GM12891 (cell line): ENCODE results near the gene RNF11.

Source experiments
- DNase-seq: peaks from one replicate; pipeline ENCODE4 v3.0.0; 2011; ENCODE audit warnings: low spot score; ENCODE audit not compliant: insufficient read length
- FAIRE-seq: peaks from 2 replicates; lab custom pipeline; 2011; peaks lifted over from hg19 to GRCh38; lab: Jason Lieb, UNC
- PAX5 ChIP-seq: IDR thresholded peaks from 2 replicates; pipeline ENCODE4 v1.6.1; 2011; ENCODE audit warnings: low read length, moderate library complexity, mild to moderate bottlenecking; ENCODE audit not compliant: insufficient read depth, severe bottlenecking
- POLR2A ChIP-seq: IDR thresholded peaks from 2 replicates; pipeline ENCODE4 v1.6.1; 2011; ENCODE audit warnings: low read depth, low read length, control low read depth
- POLR2AphosphoS5 ChIP-seq: IDR thresholded peaks from 2 replicates; pipeline ENCODE4 v1.6.1; 2011; ENCODE audit warnings: low read depth, low read length, control low read depth
- POU2F2 ChIP-seq: IDR thresholded peaks from 2 replicates; pipeline ENCODE4 v1.6.1; 2011; ENCODE audit warnings: low read depth, mild to moderate bottlenecking, control low read depth, low read length, moderate library complexity
- SPI1 ChIP-seq: IDR thresholded peaks from 2 replicates; pipeline ENCODE4 v1.6.1; 2011; ENCODE audit warnings: low read depth, low read length, control low read depth
- TAF1 ChIP-seq: IDR thresholded peaks from 2 replicates; pipeline ENCODE4 v1.6.1; 2011; ENCODE audit warnings: low read depth, low read length, control low read depth

Gene RNF11

DNA sequence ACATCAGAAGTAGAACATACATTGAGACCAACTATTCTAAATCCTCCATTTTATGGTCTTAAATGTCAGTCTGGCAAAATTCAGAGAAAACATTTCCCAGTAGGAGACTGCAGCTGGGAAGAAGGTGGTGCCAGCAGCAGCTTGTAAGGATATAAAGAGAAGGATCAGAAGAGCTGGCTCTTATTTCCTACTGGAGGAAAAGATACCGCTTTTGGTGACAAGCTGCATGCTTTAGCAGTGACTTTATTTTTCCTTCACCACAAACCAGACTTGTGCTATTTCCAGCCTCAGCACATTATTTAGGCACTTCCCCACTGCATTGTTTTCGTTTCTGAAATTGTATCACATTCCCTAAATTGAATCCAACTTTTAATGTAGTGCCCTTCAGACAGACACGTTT, 28.4 kb downstream of the RNF11 start:
- FAIRE-seq (peak; percentile 33), DNase-seq (no peak)
- TF ChIP-seq POU2F2: no peak
- no peak for TF ChIP-seq POLR2AphosphoS5
- TF ChIP-seq TAF1: no peak
- TF ChIP-seq SPI1: no peak
- no peak for TF ChIP-seq PAX5
- TF ChIP-seq POLR2A: no peak

DNA sequence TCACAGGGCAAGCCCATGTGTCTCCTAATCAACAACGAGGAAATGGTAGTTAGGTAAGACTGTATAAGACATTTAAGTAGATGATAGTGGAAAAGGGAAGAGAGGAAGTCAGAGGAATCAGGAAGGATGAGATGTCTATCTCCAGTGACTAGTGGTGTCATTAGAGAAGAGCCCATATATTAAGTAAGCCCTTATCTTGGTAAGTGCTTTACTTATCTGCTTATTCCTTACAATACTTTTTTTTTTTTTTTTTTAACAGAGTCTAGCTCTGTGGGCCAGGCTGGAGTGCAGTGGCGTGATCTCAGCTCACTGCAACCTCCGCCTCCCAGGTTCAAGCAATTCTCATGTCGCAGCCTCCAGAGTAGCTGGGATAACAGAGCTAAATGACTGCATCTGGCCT, 29.5 kb downstream of the RNF11 start:
- FAIRE-seq: no peak
- TF ChIP-seq TAF1: no peak
- no peak for TF ChIP-seq PAX5
- TF ChIP-seq POU2F2: no peak
- no peak for TF ChIP-seq SPI1
- TF ChIP-seq POLR2AphosphoS5: no peak
- TF ChIP-seq POLR2A: no peak
- DNase-seq: no peak

- DNase-seq (no peak), FAIRE-seq (no peak)
- TF ChIP-seq POLR2AphosphoS5: no peak
- no peak for TF ChIP-seq POU2F2
- no peak for TF ChIP-seq TAF1
- no peak for TF ChIP-seq PAX5
- no peak for TF ChIP-seq SPI1
- TF ChIP-seq POLR2A: no peak
These were observed 30.1 kb downstream of the RNF11 start for GRCh38 chr1:51266181-51266580.

GRCh38 chr1:51266791-51267190, 30.7 kb downstream of the RNF11 start:
- TF ChIP-seq POLR2A: no peak
- no peak for TF ChIP-seq POLR2AphosphoS5
- no peak for TF ChIP-seq SPI1
- TF ChIP-seq TAF1: no peak
- TF ChIP-seq POU2F2: no peak
- TF ChIP-seq PAX5: no peak
- FAIRE-seq: no peak

DNA sequence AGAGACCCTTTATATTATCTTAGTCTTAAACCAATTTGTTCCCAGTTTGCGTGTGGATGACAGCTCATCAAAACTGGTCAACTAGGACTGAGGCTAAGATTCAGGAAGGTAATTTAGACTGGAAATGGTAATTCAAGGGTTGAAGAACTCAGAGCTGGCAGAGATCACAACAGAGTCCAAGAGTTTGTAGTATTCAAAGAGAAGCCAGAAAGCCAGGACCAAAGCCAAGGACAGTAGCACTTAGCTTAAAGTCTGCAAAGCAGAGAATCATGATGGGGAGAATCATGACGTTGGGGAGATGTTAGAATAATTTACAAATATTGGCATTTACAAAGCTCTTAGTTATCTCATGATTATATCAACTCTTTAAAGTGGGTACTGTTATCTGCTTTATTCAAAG, 32.6 kb downstream of the RNF11 start:
- TF ChIP-seq SPI1 (no peak), TAF1 (no peak), POLR2AphosphoS5 (no peak), PAX5 (no peak), POLR2A (no peak), POU2F2 (no peak)
- no peak for DNase-seq

More at GRCh38 chr1:51266791-51267190, 30.7 kb downstream of the RNF11 start:
- DNase-seq: no peak

DNA sequence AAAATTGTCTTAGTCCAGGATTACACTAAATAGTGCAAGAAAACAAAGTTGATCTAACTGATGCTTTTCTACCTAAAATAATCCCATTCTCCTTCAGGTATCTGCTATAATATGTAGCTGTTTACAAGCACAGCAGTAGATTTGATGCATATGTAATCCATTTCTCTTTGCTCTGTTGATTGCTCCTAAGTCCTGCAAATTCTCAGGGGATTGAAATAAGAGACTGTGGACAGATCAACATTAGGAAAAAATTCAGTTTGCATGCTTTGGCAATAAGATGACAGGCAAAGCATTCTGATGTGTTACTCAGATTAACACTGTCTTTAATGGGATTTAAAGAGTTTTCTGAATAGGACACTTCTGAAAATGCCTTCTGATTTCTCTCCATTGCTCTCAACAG, 34.7 kb downstream of the RNF11 start:
- DNase-seq (no peak), FAIRE-seq (no peak)

More for the DNA sequence above, 32.6 kb downstream of the RNF11 start:
- no peak for FAIRE-seq

GRCh38 chr1:51272916-51273315, 36.8 kb downstream of the RNF11 start:
- TF ChIP-seq POU2F2 (no peak), POLR2AphosphoS5 (no peak), PAX5 (no peak), SPI1 (no peak), TAF1 (no peak), POLR2A (no peak)
- DNase-seq: no peak

More for the DNA sequence above, 34.7 kb downstream of the RNF11 start:
- TF ChIP-seq TAF1 (no peak), POLR2A (no peak), POLR2AphosphoS5 (no peak), PAX5 (no peak), POU2F2 (no peak), SPI1 (no peak)

DNA sequence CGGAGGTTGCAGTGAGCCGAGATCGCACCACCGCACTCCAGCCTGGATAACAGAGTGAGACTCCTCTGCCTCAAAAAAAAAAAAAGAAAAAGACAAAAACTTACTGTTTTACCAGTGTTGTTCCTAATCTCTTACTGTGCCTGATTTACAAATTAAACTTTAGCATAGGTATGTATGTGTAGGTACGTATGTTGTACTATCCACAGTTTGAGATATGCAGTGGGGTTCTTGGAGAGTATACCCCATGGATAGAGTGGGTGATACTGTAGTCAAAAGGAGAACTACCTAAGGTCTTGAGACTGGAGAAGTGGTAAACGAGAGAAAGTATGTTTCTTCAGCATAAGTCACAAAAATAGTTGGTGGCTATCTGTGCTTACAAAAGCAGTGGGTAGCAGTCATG, 38.6 kb downstream of the RNF11 start:
- no peak for FAIRE-seq
- DNase-seq: no peak
- no peak for TF ChIP-seq POU2F2
- TF ChIP-seq TAF1: no peak
- no peak for TF ChIP-seq PAX5
- TF ChIP-seq POLR2AphosphoS5: no peak
- TF ChIP-seq SPI1: no peak
- no peak for TF ChIP-seq POLR2A

More at GRCh38 chr1:51272916-51273315, 36.8 kb downstream of the RNF11 start:
- no peak for FAIRE-seq

DNA sequence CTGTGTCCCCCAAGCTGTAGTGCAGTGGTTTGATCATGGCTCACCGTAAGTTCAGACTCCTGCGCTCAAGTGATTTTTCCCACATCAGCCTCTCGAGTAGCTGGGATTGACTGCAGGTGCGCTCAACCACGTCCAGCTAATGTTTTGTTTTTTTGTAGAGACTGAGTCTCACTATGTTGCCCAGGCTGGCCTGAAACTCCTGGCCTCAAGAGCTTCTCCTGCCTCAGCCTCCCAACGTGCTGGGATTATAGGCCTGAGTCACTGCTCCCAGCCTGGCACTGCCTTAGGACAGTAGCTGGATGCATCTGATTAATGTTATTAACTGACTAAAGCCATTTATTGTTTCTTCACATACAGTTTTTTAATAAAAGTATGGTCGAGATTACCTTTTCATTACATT, 40.2 kb downstream of the RNF11 start:
- DNase-seq (no peak), FAIRE-seq (no peak)
- TF ChIP-seq PAX5 (no peak), POLR2AphosphoS5 (no peak), POLR2A (no peak), TAF1 (no peak), SPI1 (no peak), POU2F2 (no peak)
